Measurements from ENCODE around the gene KLK13.

The KLK13 gene

GRCh38 chr19:51076631-51077213 lies 11.8 kb upstream of the KLK13 start:
- POLR2A ChIA-PET: no interaction called here
- CTCF ChIA-PET: no interaction called here

GRCh38 chr19:51075998-51076397 lies 11.1 kb upstream of the KLK13 start:
- peaks cover 0 to 12% (median 3%) of the 10 kb centered on the region in 5 experiments for H3K27me3 ChIP-seq (replicated peaks in 2 of 5; ENCODE audit: control insufficient read depth in 4 of 5, insufficient read depth in 5 of 5, low read length in 4 of 5)
- no peak overlapping the region for H3K27ac ChIP-seq (ENCODE audit: insufficient read depth in 1 of 2, low read depth in 1 of 2, low read length in 2 of 2, poor library complexity in 1 of 2, severe bottlenecking in 2 of 2)
- CTCF ChIA-PET: no interaction called here
- peaks cover 0 to 14% (median 2%) of the 10 kb centered on the region in 5 experiments for H3K9me3 ChIP-seq (ENCODE audit: control extremely low read depth in 1 of 5, control insufficient read depth in 4 of 5, insufficient read depth in 2 of 5, low read depth in 1 of 5, low read length in 4 of 5)
- 100% methylated on average over 1 of the region's 5 CpGs for WGBS (ENCODE audit: insufficient coverage)
- POLR2A ChIA-PET: no interaction called here
- H3K36me3 ChIP-seq (ENCODE audit: control insufficient read depth in 4 of 4, insufficient read depth in 4 of 4, low read length in 3 of 4): no peaks in the 10 kb centered on the region
- H3K4me3 ChIP-seq (ENCODE audit: control insufficient read depth in 1 of 7, extremely low read depth in 1 of 7, insufficient read depth in 4 of 7, low read depth in 2 of 7, low read length in 6 of 7): no peak overlapping the region
- DNase-seq: no peak
- no peaks in the 10 kb centered on the region for H3K4me1 ChIP-seq (ENCODE audit: control extremely low read depth in 1 of 4, control insufficient read depth in 4 of 4, insufficient read depth in 4 of 4, low read length in 3 of 4)

More at GRCh38 chr19:51076631-51077213, 11.8 kb upstream of the KLK13 start:
- 88% methylated on average over 10 of the region's 14 CpGs for WGBS (ENCODE audit: insufficient coverage)
- Histone ChIP-seq H3K9me3 (ENCODE audit: control extremely low read depth in 1 of 5, control insufficient read depth in 4 of 5, insufficient read depth in 2 of 5, low read depth in 1 of 5, low read length in 4 of 5) (peaks cover 0 to 14% (median 2%) of the 10 kb centered on the region in 5 experiments), H3K36me3 (ENCODE audit: control insufficient read depth in 4 of 4, insufficient read depth in 4 of 4, low read length in 3 of 4) (no peaks in the 10 kb centered on the region), H3K4me3 (ENCODE audit: control insufficient read depth in 1 of 7, extremely low read depth in 1 of 7, insufficient read depth in 4 of 7, low read depth in 2 of 7, low read length in 6 of 7) (no peak overlapping the region), H3K27me3 (replicated peaks in 2 of 5; ENCODE audit: control insufficient read depth in 4 of 5, insufficient read depth in 5 of 5, low read length in 4 of 5) (peaks cover 0 to 11% (median 2%) of the 10 kb centered on the region in 5 experiments), H3K27ac (ENCODE audit: insufficient read depth in 1 of 2, low read depth in 1 of 2, low read length in 2 of 2, poor library complexity in 1 of 2, severe bottlenecking in 2 of 2) (no peak overlapping the region), H3K4me1 (ENCODE audit: control extremely low read depth in 1 of 4, control insufficient read depth in 4 of 4, insufficient read depth in 4 of 4, low read length in 3 of 4) (no peaks in the 10 kb centered on the region)
- DNase-seq: no peak

- H3K27ac ChIP-seq (ENCODE audit: insufficient read depth in 1 of 2, low read depth in 1 of 2, low read length in 2 of 2, poor library complexity in 1 of 2, severe bottlenecking in 2 of 2): no peak overlapping the region
- 86% methylated on average over 3 of the region's 4 CpGs for WGBS (ENCODE audit: insufficient coverage)
- H3K27me3 ChIP-seq (replicated peaks in 2 of 5; ENCODE audit: control insufficient read depth in 4 of 5, insufficient read depth in 5 of 5, low read length in 4 of 5): peaks cover 4 to 29% (median 9%) of the 10 kb centered on the region in 5 experiments
- H3K36me3 ChIP-seq (ENCODE audit: control insufficient read depth in 4 of 4, insufficient read depth in 4 of 4, low read length in 3 of 4): no peaks in the 10 kb centered on the region
- ChIA-PET CTCF (no interaction called here), POLR2A (no interaction called here)
- no peak for DNase-seq
- peaks cover 0 to 14% (median 2%) of the 10 kb centered on the region in 5 experiments for H3K9me3 ChIP-seq (ENCODE audit: control extremely low read depth in 1 of 5, control insufficient read depth in 4 of 5, insufficient read depth in 2 of 5, low read depth in 1 of 5, low read length in 4 of 5)
- no peak overlapping the region for H3K4me3 ChIP-seq (ENCODE audit: control insufficient read depth in 1 of 7, extremely low read depth in 1 of 7, insufficient read depth in 4 of 7, low read depth in 2 of 7, low read length in 6 of 7)
- H3K4me1 ChIP-seq (ENCODE audit: control extremely low read depth in 1 of 4, control insufficient read depth in 4 of 4, insufficient read depth in 4 of 4, low read length in 3 of 4): no peaks in the 10 kb centered on the region
Observed at GRCh38 chr19:51071095-51071405, 6.2 kb upstream of the KLK13 start.

GRCh38 chr19:51070334-51071094 lies 5.6 kb upstream of the KLK13 start:
- no peak for DNase-seq
- Histone ChIP-seq H3K4me1 (ENCODE audit: control extremely low read depth in 1 of 4, control insufficient read depth in 4 of 4, insufficient read depth in 4 of 4, low read length in 3 of 4) (no peaks in the 10 kb centered on the region), H3K27ac (ENCODE audit: insufficient read depth in 1 of 2, low read depth in 1 of 2, low read length in 2 of 2, poor library complexity in 1 of 2, severe bottlenecking in 2 of 2) (no peak overlapping the region), H3K9me3 (ENCODE audit: control extremely low read depth in 1 of 5, control insufficient read depth in 4 of 5, insufficient read depth in 2 of 5, low read depth in 1 of 5, low read length in 4 of 5) (peaks cover 0 to 14% (median 2%) of the 10 kb centered on the region in 5 experiments), H3K4me3 (ENCODE audit: control insufficient read depth in 1 of 7, extremely low read depth in 1 of 7, insufficient read depth in 4 of 7, low read depth in 2 of 7, low read length in 6 of 7) (no peak overlapping the region), H3K36me3 (ENCODE audit: control insufficient read depth in 4 of 4, insufficient read depth in 4 of 4, low read length in 3 of 4) (no peaks in the 10 kb centered on the region), H3K27me3 (replicated peaks in 2 of 5; ENCODE audit: control insufficient read depth in 4 of 5, insufficient read depth in 5 of 5, low read length in 4 of 5) (peaks cover 7 to 33% (median 10%) of the 10 kb centered on the region in 5 experiments)
- 100% methylated on average over 2 of the region's 5 CpGs for WGBS (ENCODE audit: insufficient coverage)
- CTCF ChIA-PET: no interaction called here
- POLR2A ChIA-PET: no interaction called here

- no peak overlapping the region for H3K4me3 ChIP-seq (ENCODE audit: control insufficient read depth in 1 of 7, extremely low read depth in 1 of 7, insufficient read depth in 4 of 7, low read depth in 2 of 7, low read length in 6 of 7)
- POLR2A ChIA-PET: no interaction called here
Observed at GRCh38 chr19:51066393-51067186, 1.7 kb upstream of the KLK13 start.

GRCh38 chr19:51065221-51065960 lies 499 bp upstream of the KLK13 start:
- Histone ChIP-seq H3K4me3 (ENCODE audit: control insufficient read depth in 1 of 7, extremely low read depth in 1 of 7, insufficient read depth in 4 of 7, low read depth in 2 of 7, low read length in 6 of 7) (peak overlapping the region in 5 of 7 experiments; percentile 26 to 61 (median 46)), H3K4me1 (ENCODE audit: control extremely low read depth in 1 of 4, control insufficient read depth in 4 of 4, insufficient read depth in 4 of 4, low read length in 3 of 4) (peaks cover 0 to 3% (median under 1%) of the 10 kb centered on the region in 4 experiments), H3K27ac (ENCODE audit: insufficient read depth in 1 of 2, low read depth in 1 of 2, low read length in 2 of 2, poor library complexity in 1 of 2, severe bottlenecking in 2 of 2) (no peak overlapping the region), H3K36me3 (ENCODE audit: control insufficient read depth in 4 of 4, insufficient read depth in 4 of 4, low read length in 3 of 4) (no peaks in the 10 kb centered on the region), H3K27me3 (replicated peaks in 2 of 5; ENCODE audit: control insufficient read depth in 4 of 5, insufficient read depth in 5 of 5, low read length in 4 of 5) (peaks cover 10 to 59% (median 20%) of the 10 kb centered on the region in 5 experiments), H3K9me3 (ENCODE audit: control extremely low read depth in 1 of 5, control insufficient read depth in 4 of 5, insufficient read depth in 2 of 5, low read depth in 1 of 5, low read length in 4 of 5) (peaks cover 0 to 2% (median 0%) of the 10 kb centered on the region in 5 experiments)
- WGBS (ENCODE audit: insufficient coverage): 11% methylated on average over 16 of the region's 25 CpGs
- POLR2A ChIA-PET: no interaction called here
- CTCF ChIA-PET: interaction anchor here (1.3 kb wide), 1 partner anchor 44 kb away, joined by 3 read pairs; no protein-coding TSS in a partner anchor
- DNase-seq: peak in 1 of 3 donors; percentile 8

More at GRCh38 chr19:51066393-51067186, 1.7 kb upstream of the KLK13 start:
- CTCF ChIA-PET: no interaction called here
- no peak overlapping the region for H3K27ac ChIP-seq (ENCODE audit: insufficient read depth in 1 of 2, low read depth in 1 of 2, low read length in 2 of 2, poor library complexity in 1 of 2, severe bottlenecking in 2 of 2)
- H3K27me3 ChIP-seq (replicated peaks in 2 of 5; ENCODE audit: control insufficient read depth in 4 of 5, insufficient read depth in 5 of 5, low read length in 4 of 5): peaks cover 12 to 60% (median 20%) of the 10 kb centered on the region in 5 experiments
- no peak for DNase-seq
- no peaks in the 10 kb centered on the region for H3K36me3 ChIP-seq (ENCODE audit: control insufficient read depth in 4 of 4, insufficient read depth in 4 of 4, low read length in 3 of 4)
- 57% methylated on average over 6 of the region's 7 CpGs for WGBS (ENCODE audit: insufficient coverage)
- peaks cover 0 to 3% (median under 1%) of the 10 kb centered on the region in 4 experiments for H3K4me1 ChIP-seq (ENCODE audit: control extremely low read depth in 1 of 4, control insufficient read depth in 4 of 4, insufficient read depth in 4 of 4, low read length in 3 of 4)
- H3K9me3 ChIP-seq (ENCODE audit: control extremely low read depth in 1 of 5, control insufficient read depth in 4 of 5, insufficient read depth in 2 of 5, low read depth in 1 of 5, low read length in 4 of 5): peaks cover 0 to 2% (median 0%) of the 10 kb centered on the region in 5 experiments

Measured in common myeloid progenitor, CD34-positive (primary cell).